ENCODE data around the gene ACBD4. TPM values are rescaled to one million over a fixed set of nuclear protein-coding genes. Genes with fewer than 3 reads are reported as not detected.

The ACBD4 gene
- total and polyA plus RNA-seq, 2 of the 13 experiments (the other 11 are each of a cell fraction or from before 2014, with no cell fraction given): 16.1 to 26.9 TPM

- no peak overlapping the region for H3K4me3 ChIP-seq (replicated peaks in 1 of 3; ENCODE audit: insufficient read depth in 1 of 3, low read depth in 2 of 3, low read length in 3 of 3)
- intact Hi-C loops (cut with micrococcal nuclease; ENCODE audit: unreplicated experiment): no loop called here
- DNase-seq (ENCODE audit: low spot score): no peak
- POLR2A ChIA-PET: interaction anchor here (0.7 to 1.4 kb wide), 2 partner anchors 9 to 53 kb away, joined by 3 to 4 read pairs; no protein-coding TSS in a partner anchor
- H3K9me3 ChIP-seq (ENCODE audit: low read length): no peaks in the 10 kb centered on the region
- BruUV-seq (replicated peaks): no TSS peak
- H3K27ac ChIP-seq (ENCODE audit: extremely low read length, insufficient read depth, low read length): no peak overlapping the region
- no peaks in the 10 kb centered on the region for H4K20me1 ChIP-seq (ENCODE audit: insufficient read depth, low read length)
- in situ Hi-C loops (cut with HindIII; ENCODE audit: extremely low pct_ligation_motif_present, low pct_unique_long_range_greater_than_20kb): no loop called here
- no peak overlapping the region for H3K4me2 ChIP-seq (ENCODE audit: low read depth, low read length)
- TF ChIP-seq ISX (CRISPR knock-in tag; conservative IDR thresholded peaks at IDR 0.05) (no peak), ZBTB38 (CRISPR knock-in tag; IDR thresholded peaks at IDR 0.05) (no peak), CSRNP2 (CRISPR knock-in tag; conservative IDR thresholded peaks at IDR 0.05; ENCODE audit: low read depth) (no peak)
- no peak overlapping the region for H2AFZ ChIP-seq (ENCODE audit: low read length)
- H3K4me1 ChIP-seq (ENCODE audit: insufficient read depth, low read length): peaks cover 34% of the 10 kb centered on the region
- FAIRE-seq: no peak
- peaks cover 0 to 4% of the 10 kb centered on the region in 2 experiments; a peak in 1 of 5 replicates for H3K36me3 ChIP-seq (replicated peaks in 1 of 2; ENCODE audit: control insufficient read depth in 1 of 2, insufficient read depth in 2 of 2, low read length in 2 of 2)
- H3K27me3 ChIP-seq (ENCODE audit: control insufficient read depth in 1 of 2, insufficient read depth in 2 of 2, low read length in 2 of 2): no peaks in the 10 kb centered on the region
- no peak overlapping the region for H3K9ac ChIP-seq (ENCODE audit: insufficient read depth, low read depth, low read length)
- 95% methylated on average over 13 of the region's 23 CpGs for WGBS (ENCODE audit: low lambda C conversion rate)
- CTCF ChIA-PET (ENCODE audit: low intra/inter-chr PET ratio, low total read pairs): no interaction called here
- no peaks in the 10 kb centered on the region for H3K79me2 ChIP-seq (ENCODE audit: insufficient read depth, low read length)
- no peak for ATAC-seq
Observed at GRCh38 chr17:45118691-45119090, 16.8 kb upstream of the ACBD4 start.

GRCh38 chr17:45119964-45120363 lies 15.5 kb upstream of the ACBD4 start:
- DNase-seq (ENCODE audit: low spot score) (no peak), ATAC-seq (no peak), FAIRE-seq (no peak)
- no peaks in the 10 kb centered on the region for H4K20me1 ChIP-seq (ENCODE audit: insufficient read depth, low read length)
- H3K4me1 ChIP-seq (ENCODE audit: insufficient read depth, low read length): peaks cover 39% of the 10 kb centered on the region
- no peaks in the 10 kb centered on the region for H3K9me3 ChIP-seq (ENCODE audit: low read length)
- H3K36me3 ChIP-seq (replicated peaks in 1 of 2; ENCODE audit: control insufficient read depth in 1 of 2, insufficient read depth in 2 of 2, low read length in 2 of 2): peaks cover 0 to 4% of the 10 kb centered on the region in 2 experiments; a peak in 1 of 5 replicates
- in situ Hi-C loops (cut with HindIII; ENCODE audit: extremely low pct_ligation_motif_present, low pct_unique_long_range_greater_than_20kb) (no loop called here), intact Hi-C loops (cut with micrococcal nuclease; ENCODE audit: unreplicated experiment) (no loop called here)
- no peaks in the 10 kb centered on the region for H3K79me2 ChIP-seq (ENCODE audit: insufficient read depth, low read length)
- POLR2A ChIA-PET: interaction anchor here (0.7 kb wide), 1 partner anchor 28 kb away, joined by 4 read pairs; the partner anchor contains the start of gene HEXIM1
- H3K4me3 ChIP-seq (replicated peaks in 1 of 3; ENCODE audit: insufficient read depth in 1 of 3, low read depth in 2 of 3, low read length in 3 of 3): no peak overlapping the region
- no peaks in the 10 kb centered on the region for H3K27me3 ChIP-seq (ENCODE audit: control insufficient read depth in 1 of 2, insufficient read depth in 2 of 2, low read length in 2 of 2)
- CTCF ChIA-PET (ENCODE audit: low intra/inter-chr PET ratio, low total read pairs): no interaction called here
- no TSS peak for BruUV-seq (replicated peaks)
- 94% methylated on average over 8 of the region's 8 CpGs for WGBS (ENCODE audit: low lambda C conversion rate)
- H3K4me2 ChIP-seq (ENCODE audit: low read depth, low read length): no peak overlapping the region
- no peak overlapping the region for H2AFZ ChIP-seq (ENCODE audit: low read length)
- H3K9ac ChIP-seq (ENCODE audit: insufficient read depth, low read depth, low read length): no peak overlapping the region
- H3K27ac ChIP-seq (ENCODE audit: extremely low read length, insufficient read depth, low read length): no peak overlapping the region
- TF ChIP-seq NBN (conservative IDR thresholded peaks at IDR 0.05) (no peak), PRPF4 (IDR thresholded peaks at IDR 0.05; ENCODE audit: low read depth, low read length, poor library complexity, severe bottlenecking) (no peak), ETV5 (CRISPR knock-in tag; IDR thresholded peaks at IDR 0.05; ENCODE audit: borderline replicate concordance) (no peak), FOXK1 (CRISPR knock-in tag; IDR thresholded peaks at IDR 0.05; ENCODE audit: borderline replicate concordance, low read depth) (no peak), NFYB (CRISPR knock-in tag; IDR thresholded peaks at IDR 0.05) (no peak), MED13 (CRISPR knock-in tag; IDR thresholded peaks at IDR 0.05) (no peak), KLF9 (CRISPR knock-in tag; IDR thresholded peaks at IDR 0.05; ENCODE audit: low read depth) (no peak), TCF7 (IDR thresholded peaks at IDR 0.05; ENCODE audit: low read depth) (no peak), DMAP1 (CRISPR knock-in tag; IDR thresholded peaks at IDR 0.05) (no peak), ZNF552 (CRISPR knock-in tag; IDR thresholded peaks at IDR 0.05; ENCODE audit: borderline replicate concordance) (no peak), ZNF773 (CRISPR knock-in tag; IDR thresholded peaks at IDR 0.05; ENCODE audit: borderline replicate concordance) (no peak), SP1 (IDR thresholded peaks at IDR 0.05) (no peak), SP1 (CRISPR knock-in tag; IDR thresholded peaks at IDR 0.05) (no peak), SNAPC2 (CRISPR knock-in tag; IDR thresholded peaks at IDR 0.05) (no peak), FOXO4 (CRISPR knock-in tag; conservative IDR thresholded peaks at IDR 0.05) (no peak), HNRNPH1 (optimal IDR thresholded peaks at IDR 0.05; ENCODE audit: low read depth, low read length) (no peak), ZFAT (CRISPR knock-in tag; conservative IDR thresholded peaks at IDR 0.05) (no peak)
